ENCODE results near the gene SLC39A3. TPM values are rescaled to one million over a fixed set of nuclear protein-coding genes. Genes with fewer than 3 reads are reported as not detected.

The SLC39A3 gene
- total RNA-seq, 1 donor from 2014 or later: 59.6 TPM

- no peak for DNase-seq (ENCODE audit: low read depth)
- no peak for TF ChIP-seq CTCF (IDR thresholded peaks at IDR 0.05; ENCODE audit: insufficient read depth, low read length, poor library complexity, severe bottlenecking)
- Histone ChIP-seq H3K4me3 (ENCODE audit: low read depth, low read length) (no peak overlapping the region), H3K36me3 (ENCODE audit: control insufficient read depth, insufficient read depth, low read length) (peaks cover 2% of the 10 kb centered on the region), H3K27me3 (ENCODE audit: control insufficient read depth, insufficient read depth, low read length) (no peaks in the 10 kb centered on the region)
Measured at GRCh38 chr19:2733930-2734588, 5.8 kb downstream of the SLC39A3 start.

- no peak for TF ChIP-seq CTCF (IDR thresholded peaks at IDR 0.05; ENCODE audit: insufficient read depth, low read length, poor library complexity, severe bottlenecking)
- Histone ChIP-seq H3K36me3 (ENCODE audit: control insufficient read depth, insufficient read depth, low read length) (peaks cover 2% of the 10 kb centered on the region), H3K27me3 (ENCODE audit: control insufficient read depth, insufficient read depth, low read length) (no peaks in the 10 kb centered on the region), H3K4me3 (ENCODE audit: low read depth, low read length) (no peak overlapping the region)
- DNase-seq (ENCODE audit: low read depth): no peak
Measured at GRCh38 chr19:2732883-2733282, 6.9 kb downstream of the SLC39A3 start.

GRCh38 chr19:2732157-2732725 lies 7.6 kb downstream of the SLC39A3 start:
- Histone ChIP-seq H3K36me3 (ENCODE audit: control insufficient read depth, insufficient read depth, low read length) (peaks cover 2% of the 10 kb centered on the region), H3K27me3 (ENCODE audit: control insufficient read depth, insufficient read depth, low read length) (peaks cover 6% of the 10 kb centered on the region), H3K4me3 (ENCODE audit: low read depth, low read length) (no peak overlapping the region)
- no peak for DNase-seq (ENCODE audit: low read depth)
- TF ChIP-seq CTCF (IDR thresholded peaks at IDR 0.05; ENCODE audit: insufficient read depth, low read length, poor library complexity, severe bottlenecking): no peak

- TF ChIP-seq CTCF (IDR thresholded peaks at IDR 0.05; ENCODE audit: insufficient read depth, low read length, poor library complexity, severe bottlenecking): no peak
- DNase-seq (ENCODE audit: low read depth): no peak
- H3K36me3 ChIP-seq (ENCODE audit: control insufficient read depth, insufficient read depth, low read length): peaks cover 2% of the 10 kb centered on the region
- H3K4me3 ChIP-seq (ENCODE audit: low read depth, low read length): no peak overlapping the region
- peaks cover 15% of the 10 kb centered on the region for H3K27me3 ChIP-seq (ENCODE audit: control insufficient read depth, insufficient read depth, low read length)
Measured at GRCh38 chr19:2731181-2731995, 8.4 kb downstream of the SLC39A3 start.

- peaks cover 2% of the 10 kb centered on the region for H3K36me3 ChIP-seq (ENCODE audit: control insufficient read depth, insufficient read depth, low read length)
- peaks cover 19% of the 10 kb centered on the region for H3K27me3 ChIP-seq (ENCODE audit: control insufficient read depth, insufficient read depth, low read length)
- no peak for TF ChIP-seq CTCF (IDR thresholded peaks at IDR 0.05; ENCODE audit: insufficient read depth, low read length, poor library complexity, severe bottlenecking)
- no peak overlapping the region for H3K4me3 ChIP-seq (ENCODE audit: low read depth, low read length)
- DNase-seq (ENCODE audit: low read depth): no peak
Measured at GRCh38 chr19:2729943-2730818, 9.6 kb downstream of the SLC39A3 start.

Measured in kidney epithelial cell (primary cell).